ENCODE data around the gene SFN. TPM values are rescaled to one million over a fixed set of nuclear protein-coding genes. Genes with fewer than 3 reads are reported as not detected.
"Not testable (repeated sequence)": the region's sequence is repeated elsewhere in the genome, so short reads cannot be mapped to it uniquely, and the experiment has no call there.

SFN gene
- total RNA-seq, 1 donor from 2014 or later: 4.4 TPM

DNA sequence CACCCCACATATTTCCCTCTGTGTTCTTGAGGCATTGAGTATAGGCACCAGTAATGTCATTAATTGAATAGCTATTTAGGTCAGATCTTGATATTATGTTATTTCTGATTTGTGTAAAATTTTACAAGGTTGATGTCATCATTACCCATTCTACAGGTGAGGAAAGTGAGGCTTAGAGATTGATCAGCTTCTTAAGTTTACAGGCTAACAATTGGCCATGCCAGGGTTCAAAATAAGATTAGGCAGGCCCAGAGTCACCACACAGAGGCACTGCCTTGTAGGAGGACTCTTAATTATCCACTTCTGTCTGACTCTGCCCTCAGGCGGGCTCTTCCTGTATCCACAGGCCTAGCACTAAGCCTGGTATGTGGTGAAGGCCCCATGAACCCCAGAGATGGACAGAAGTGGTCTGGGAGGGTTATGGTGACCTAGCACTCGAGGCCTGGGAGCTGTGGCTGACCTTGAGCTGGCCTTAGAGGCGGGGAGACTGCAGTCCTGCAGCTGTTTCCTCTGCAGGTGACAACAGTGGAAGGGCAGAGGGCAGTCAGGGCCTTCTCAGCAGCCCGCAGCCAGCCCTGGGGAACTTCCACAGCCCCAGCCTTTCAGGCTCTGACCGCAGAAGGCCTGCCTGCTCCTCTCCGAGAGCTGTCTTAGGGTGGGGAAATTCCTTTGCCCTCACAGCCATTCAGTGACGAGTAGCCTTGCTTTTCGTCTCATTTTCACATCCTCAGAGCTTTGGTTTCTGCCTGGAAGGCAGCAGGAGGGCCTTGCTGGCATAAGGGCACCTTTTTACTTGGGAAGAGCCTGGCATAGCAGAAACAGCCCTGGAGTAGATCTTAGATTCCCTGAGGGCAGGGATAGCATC is 24.2 kb upstream of the SFN start:
- DNase-seq (ENCODE audit: low spot score in 2 of 2, unreplicated experiment in 2 of 2): no peak
- Mint-ChIP-seq H3K4me1 (no peaks in the 10 kb centered on the region), H3K27ac (peak overlapping the region; percentile 22), H3K4me3 (no peak overlapping the region), H3K27me3 (ENCODE audit: low read depth) (no peaks in the 10 kb centered on the region), H3K9me3 (no peaks in the 10 kb centered on the region), H3K36me3 (peaks cover 37% of the 10 kb centered on the region)
- TF ChIP-seq, protein P1, sequence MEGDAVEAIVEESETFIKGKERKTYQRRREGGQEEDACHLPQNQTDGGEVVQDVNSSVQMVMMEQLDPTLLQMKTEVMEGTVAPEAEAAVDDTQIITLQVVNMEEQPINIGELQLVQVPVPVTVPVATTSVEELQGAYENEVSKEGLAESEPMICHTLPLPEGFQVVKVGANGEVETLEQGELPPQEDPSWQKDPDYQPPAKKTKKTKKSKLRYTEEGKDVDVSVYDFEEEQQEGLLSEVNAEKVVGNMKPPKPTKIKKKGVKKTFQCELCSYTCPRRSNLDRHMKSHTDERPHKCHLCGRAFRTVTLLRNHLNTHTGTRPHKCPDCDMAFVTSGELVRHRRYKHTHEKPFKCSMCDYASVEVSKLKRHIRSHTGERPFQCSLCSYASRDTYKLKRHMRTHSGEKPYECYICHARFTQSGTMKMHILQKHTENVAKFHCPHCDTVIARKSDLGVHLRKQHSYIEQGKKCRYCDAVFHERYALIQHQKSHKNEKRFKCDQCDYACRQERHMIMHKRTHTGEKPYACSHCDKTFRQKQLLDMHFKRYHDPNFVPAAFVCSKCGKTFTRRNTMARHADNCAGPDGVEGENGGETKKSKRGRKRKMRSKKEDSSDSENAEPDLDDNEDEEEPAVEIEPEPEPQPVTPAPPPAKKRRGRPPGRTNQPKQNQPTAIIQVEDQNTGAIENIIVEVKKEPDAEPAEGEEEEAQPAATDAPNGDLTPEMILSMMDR (IDR thresholded peaks at IDR 0.05; ENCODE audit: unreplicated experiment): no peak

DNA sequence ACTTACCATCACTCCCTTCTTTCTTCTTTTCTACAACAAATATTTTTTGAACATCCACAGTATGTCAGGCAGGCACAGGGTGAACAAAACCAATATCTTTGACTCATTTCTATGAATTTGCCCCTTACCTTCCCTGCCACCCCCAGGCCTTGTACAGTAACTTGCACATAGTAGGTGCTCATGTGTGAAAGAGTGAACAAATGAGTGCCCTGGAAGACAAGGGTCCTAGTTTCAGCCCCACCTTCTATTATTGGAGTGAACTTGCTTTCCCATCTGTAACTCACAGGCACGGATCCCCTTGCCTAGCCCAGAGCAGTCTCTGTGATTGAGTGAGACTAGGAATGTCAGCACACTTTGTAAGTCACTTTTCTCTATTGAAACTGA is 23.6 kb upstream of the SFN start:
- H3K4me3 Mint-ChIP-seq: no peak overlapping the region
- H3K36me3 Mint-ChIP-seq: peaks cover 31% of the 10 kb centered on the region
- peak overlapping the region; percentile 22 for H3K27ac Mint-ChIP-seq
- H3K4me1 Mint-ChIP-seq: no peaks in the 10 kb centered on the region
- TF ChIP-seq, protein P1 (IDR thresholded peaks at IDR 0.05; ENCODE audit: unreplicated experiment): no peak
- H3K27me3 Mint-ChIP-seq (ENCODE audit: low read depth): no peaks in the 10 kb centered on the region
- DNase-seq (ENCODE audit: low spot score in 2 of 2, unreplicated experiment in 2 of 2): no peak
- no peaks in the 10 kb centered on the region for H3K9me3 Mint-ChIP-seq

DNA sequence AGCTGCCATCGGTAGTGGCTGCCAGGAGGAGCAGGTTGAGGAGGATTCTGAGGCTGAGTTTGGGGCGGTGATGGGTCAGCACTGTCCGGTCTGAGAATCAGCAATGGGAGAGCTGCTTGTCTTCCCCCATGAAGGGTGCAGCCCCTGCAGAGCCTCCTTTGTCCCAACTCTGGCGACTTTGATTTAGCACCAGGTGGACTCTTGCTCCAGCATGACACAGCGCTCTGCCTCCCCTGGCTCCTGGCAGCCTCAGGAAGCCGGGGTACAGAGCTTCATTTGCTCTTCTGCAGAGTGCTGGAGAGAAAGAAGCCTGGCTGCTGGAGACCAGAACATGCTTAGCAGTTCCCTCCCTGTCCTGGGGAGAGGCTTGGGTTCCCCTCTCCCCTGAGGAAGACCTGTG is 23.2 kb upstream of the SFN start:
- Mint-ChIP-seq H3K36me3 (peaks cover 27% of the 10 kb centered on the region), H3K27ac (no peak overlapping the region), H3K4me1 (no peaks in the 10 kb centered on the region), H3K4me3 (no peak overlapping the region), H3K27me3 (ENCODE audit: low read depth) (no peaks in the 10 kb centered on the region), H3K9me3 (no peaks in the 10 kb centered on the region)
- DNase-seq (ENCODE audit: low spot score in 2 of 2, unreplicated experiment in 2 of 2): no peak
- TF ChIP-seq, protein P1 (IDR thresholded peaks at IDR 0.05; ENCODE audit: unreplicated experiment): no peak

DNA sequence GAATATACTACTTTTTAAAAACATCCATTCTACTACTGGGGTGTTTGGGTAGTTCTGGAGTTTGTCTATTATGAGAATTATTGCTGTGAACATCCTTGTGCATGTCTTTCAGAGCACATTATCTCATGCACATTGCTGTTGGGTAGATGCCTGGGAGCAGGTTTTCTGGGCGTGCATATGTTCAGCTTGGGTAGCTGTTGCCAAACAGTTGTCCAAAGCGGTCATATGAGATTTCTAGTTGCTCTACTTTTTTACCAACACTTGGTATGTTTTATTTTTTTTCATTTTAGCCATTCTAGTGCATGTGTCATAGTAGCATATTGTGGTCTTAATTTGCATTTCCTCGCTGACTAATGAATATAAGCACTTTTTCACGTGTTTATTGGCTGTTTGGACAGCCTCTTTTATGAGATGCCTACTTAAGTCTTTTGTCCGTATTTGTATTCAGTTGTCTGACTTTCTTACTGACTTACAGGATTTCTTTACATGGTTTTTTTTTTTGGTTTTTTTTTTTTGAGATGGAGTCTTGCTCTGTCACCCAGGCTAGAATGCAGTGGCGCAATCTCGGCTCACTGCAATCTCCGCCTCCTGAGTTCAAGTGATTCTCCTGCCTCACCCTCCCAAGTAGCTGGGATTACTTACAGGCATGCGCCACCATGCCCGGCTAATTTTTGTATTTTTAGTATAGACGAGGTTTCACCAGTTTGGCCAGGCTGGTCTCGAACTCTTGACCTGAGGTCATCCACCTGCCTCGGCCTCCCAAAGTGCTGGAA is 18.3 kb upstream of the SFN start:
- Mint-ChIP-seq H3K4me3 (no peak overlapping the region), H3K9me3 (no peaks in the 10 kb centered on the region), H3K36me3 (peaks cover 23% of the 10 kb centered on the region), H3K4me1 (no peaks in the 10 kb centered on the region), H3K27me3 (ENCODE audit: low read depth) (no peaks in the 10 kb centered on the region), H3K27ac (no peak overlapping the region)
- TF ChIP-seq, protein P1 (IDR thresholded peaks at IDR 0.05; ENCODE audit: unreplicated experiment): no peak
- DNase-seq (ENCODE audit: low spot score in 2 of 2, unreplicated experiment in 2 of 2): no peak

DNA sequence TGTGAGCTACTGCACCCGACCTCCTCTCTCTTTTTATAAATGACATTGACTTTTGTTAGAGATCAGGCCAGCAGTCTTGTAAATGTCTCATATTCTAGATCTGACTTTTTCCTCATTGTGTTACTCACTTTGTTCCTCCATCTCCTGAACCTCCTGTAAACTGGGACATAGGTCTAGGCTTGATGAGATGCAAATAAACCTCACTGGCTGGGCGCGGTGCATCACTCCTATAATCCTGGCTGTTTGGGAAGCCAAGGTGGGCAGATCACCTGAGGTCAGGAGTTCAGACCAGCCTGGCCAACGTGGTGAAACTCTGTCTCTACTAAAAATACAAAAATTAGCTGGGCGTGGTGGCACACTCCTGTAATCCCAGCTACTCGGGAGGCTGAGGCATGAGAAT is 15.1 kb upstream of the SFN start:
- not testable (repeated sequence) for H3K4me1 Mint-ChIP-seq; H3K9me3 Mint-ChIP-seq; DNase-seq (ENCODE audit: low spot score in 2 of 2, unreplicated experiment in 2 of 2); H3K4me3 Mint-ChIP-seq; H3K27me3 Mint-ChIP-seq (ENCODE audit: low read depth); H3K27ac Mint-ChIP-seq
- H3K36me3 Mint-ChIP-seq: peaks cover 39% of the 10 kb centered on the region

DNA sequence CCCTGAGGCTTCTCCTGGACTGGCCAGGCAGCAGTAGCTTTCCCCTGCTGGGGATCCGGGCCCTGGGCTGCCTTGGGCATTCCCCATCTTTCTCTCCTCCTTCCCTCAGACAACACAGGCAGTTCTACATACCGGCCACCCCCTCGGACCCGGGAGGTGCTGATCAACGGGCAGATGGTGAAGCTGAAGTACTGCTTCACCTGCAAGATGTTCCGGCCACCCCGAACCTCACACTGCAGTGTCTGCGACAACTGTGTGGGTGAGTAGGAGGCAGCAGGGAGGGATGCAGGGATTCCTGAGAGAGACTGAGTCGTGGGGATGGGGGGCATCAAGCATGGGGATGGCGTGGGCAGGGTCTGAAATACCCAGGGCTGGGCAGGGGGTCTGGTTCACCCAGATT is 14.4 kb upstream of the SFN start:
- Mint-ChIP-seq H3K4me3 (no peak overlapping the region), H3K9me3 (no peaks in the 10 kb centered on the region), H3K27me3 (ENCODE audit: low read depth) (no peaks in the 10 kb centered on the region), H3K27ac (no peak overlapping the region), H3K36me3 (peaks cover 42% of the 10 kb centered on the region), H3K4me1 (no peaks in the 10 kb centered on the region)
- DNase-seq (ENCODE audit: low spot score in 2 of 2, unreplicated experiment in 2 of 2): no peak
- TF ChIP-seq, protein P1 (IDR thresholded peaks at IDR 0.05; ENCODE audit: unreplicated experiment): no peak
